HL-60/S4 treated with phorbol 12-myristate 13-acetate at 8.2 ng/mL for 4 days and 3 days (cell line): Measurements from ENCODE around the gene DNAH8.
"Not testable (repeated sequence)": the region's sequence is repeated elsewhere in the genome, so short reads cannot be mapped to it uniquely, and the experiment has no call there.

Source experiments
- in situ Hi-C: fragments of 300-500 bp; cut with MboI; formaldehyde crosslinking; loops from 2 replicates; pipeline ENCODE4 v1.15.0; 2022; ENCODE audit warnings: low sequenced_read_pairs

The DNAH8 gene

DNA sequence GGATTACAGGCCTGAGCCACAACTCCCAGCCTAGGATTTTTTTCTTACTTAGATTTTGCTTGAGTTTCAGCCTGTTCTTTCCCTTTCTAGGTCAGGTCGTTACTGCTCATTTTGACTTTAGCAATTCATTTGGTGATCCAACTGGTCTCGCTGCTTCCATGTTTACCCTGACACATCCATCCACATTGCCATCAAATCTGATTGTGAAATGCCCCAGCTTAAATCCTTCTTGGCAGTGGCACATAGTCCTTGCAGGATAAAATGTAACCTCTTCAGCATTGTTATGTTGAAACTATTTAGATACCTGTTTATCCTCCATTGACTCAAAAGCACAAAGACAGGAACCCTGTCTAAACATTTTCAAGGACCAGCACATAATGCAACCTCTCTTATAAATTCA, 77.2 kb downstream of the DNAH8 start:
- in situ Hi-C loops, result no loop called here

DNA sequence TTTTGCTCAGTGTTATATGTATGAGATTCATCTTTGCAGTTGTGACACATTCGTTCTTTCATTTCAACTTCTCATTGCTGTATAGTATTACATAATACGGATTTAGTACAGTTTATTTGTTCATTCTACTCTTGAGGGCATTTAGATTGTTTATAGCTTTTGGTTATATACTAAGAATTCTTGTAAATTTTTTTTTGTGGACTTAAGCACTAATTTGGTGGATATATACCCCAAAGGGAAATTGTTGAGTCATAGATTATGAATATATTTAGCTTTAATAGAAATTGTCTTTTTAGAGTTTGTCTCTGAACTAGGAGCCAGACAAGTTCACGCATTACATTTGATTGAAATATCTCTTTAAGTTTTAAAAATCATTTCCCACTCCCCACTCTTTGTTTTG, 79.6 kb downstream of the DNAH8 start:
- in situ Hi-C loops, result no loop called here

DNA sequence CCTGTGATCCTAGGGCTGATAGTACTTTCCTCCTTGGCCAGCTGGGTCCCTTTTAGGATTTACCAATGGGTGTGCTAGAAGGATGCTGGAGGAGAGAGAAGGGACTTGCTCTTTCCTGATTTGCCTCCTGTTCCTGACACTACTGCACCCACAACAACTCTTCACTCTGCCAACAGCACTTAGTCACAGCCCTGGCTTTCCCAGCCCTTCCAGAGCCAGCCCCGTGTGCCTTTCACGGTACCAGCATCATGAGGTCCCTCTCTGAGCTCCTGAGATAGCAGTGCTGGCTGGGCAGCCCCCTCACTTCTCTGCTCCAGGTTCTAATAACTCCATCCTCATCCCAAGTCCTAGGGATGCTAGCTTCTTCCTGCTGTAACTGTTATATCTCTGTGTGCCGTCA, 80.9 kb downstream of the DNAH8 start:
- in situ Hi-C loops, result no loop called here

DNA sequence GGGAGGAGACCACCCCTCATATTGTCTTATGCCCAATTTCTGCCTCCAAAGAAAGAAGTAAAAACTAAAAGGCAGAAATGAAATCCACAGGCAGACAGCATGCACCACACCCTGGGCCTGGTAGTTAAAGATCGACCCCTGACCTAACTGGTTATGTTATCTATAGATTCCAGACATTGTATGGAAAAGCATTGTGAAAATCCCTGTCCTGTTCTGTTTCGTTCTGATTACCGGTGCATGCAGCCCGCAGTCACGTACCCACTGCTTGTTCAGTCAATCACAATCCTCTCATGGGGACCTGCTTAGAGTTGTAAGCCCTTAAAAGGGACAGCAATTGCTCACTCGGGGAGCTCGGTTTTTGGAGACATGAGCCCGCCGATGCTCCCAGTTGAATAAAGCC, 81.3 kb downstream of the DNAH8 start:
- in situ Hi-C loops, result not testable (repeated sequence)

- in situ Hi-C loops, result no loop called here
Measured at GRCh38 chr6:38796850-38797249, 81.7 kb downstream of the DNAH8 start.

DNA sequence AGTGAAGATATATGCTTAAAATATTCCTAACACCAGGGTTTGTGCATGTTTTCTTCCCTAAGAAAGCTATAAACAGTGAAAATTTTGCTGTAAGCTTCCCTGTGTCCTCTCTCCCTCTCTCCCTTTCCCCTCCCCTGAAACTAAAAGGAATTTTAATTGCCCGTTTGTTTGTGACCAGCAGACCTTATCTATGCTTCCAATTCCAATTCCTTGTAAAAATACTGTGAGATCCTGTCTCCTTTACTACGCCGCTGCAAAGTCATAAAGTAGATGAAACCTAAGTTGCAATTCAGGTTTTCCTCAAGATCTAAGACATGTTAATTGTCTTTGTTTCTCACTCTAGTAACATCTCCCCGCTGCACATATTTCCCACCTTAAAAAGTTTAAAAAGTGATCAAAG, 82.3 kb downstream of the DNAH8 start:
- in situ Hi-C loops, result no loop called here

GRCh38 chr6:38799529-38800184, 84.5 kb downstream of the DNAH8 start:
- in situ Hi-C loops, result no loop called here

DNA sequence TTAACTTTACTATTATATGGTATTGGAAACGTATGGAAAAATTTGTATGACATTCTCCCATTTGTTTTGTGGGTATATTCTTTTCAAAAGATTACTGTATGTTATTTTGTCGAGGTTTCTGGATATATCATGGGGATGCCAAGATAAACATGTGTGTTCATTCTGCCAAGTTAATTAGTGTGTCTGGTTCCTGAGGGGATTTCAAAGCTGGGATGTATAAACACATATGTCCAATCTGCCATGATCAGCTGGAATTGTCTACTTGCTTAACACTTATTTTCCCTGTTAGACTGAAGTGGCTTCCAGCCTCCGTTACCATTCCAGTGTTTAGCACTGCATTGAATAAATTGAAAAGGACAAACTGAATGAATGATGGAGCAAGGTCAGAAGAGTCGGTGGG, 86.2 kb downstream of the DNAH8 start:
- in situ Hi-C loops, result no loop called here

DNA sequence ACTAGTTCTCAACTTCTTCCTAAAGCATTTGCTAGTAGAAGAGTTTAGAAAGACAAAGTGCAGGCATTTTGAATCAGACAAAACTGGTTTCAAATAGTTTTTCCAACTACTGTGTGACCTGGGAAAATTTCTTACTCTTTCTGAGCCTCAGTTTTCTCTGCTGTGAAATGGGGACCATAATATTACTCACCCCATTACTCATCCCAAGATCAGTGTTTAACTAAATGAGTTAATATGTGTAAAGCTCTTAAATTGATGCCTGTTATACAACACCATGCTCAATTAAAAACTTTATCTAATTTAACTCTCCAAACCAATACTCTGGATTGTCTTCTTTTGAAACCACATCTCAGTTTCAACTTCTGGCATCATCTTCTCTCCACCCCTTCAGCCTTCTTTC, 87.4 kb downstream of the DNAH8 start:
- in situ Hi-C loops, result no loop called here

GRCh38 chr6:38803129-38803528, 88.0 kb downstream of the DNAH8 start:
- in situ Hi-C loops, result no loop called here

GRCh38 chr6:38804358-38804757, 89.2 kb downstream of the DNAH8 start:
- in situ Hi-C loops, result no loop called here

- in situ Hi-C loops, result no loop called here
Measured at GRCh38 chr6:38805127-38805655, 90.1 kb downstream of the DNAH8 start.

DNA sequence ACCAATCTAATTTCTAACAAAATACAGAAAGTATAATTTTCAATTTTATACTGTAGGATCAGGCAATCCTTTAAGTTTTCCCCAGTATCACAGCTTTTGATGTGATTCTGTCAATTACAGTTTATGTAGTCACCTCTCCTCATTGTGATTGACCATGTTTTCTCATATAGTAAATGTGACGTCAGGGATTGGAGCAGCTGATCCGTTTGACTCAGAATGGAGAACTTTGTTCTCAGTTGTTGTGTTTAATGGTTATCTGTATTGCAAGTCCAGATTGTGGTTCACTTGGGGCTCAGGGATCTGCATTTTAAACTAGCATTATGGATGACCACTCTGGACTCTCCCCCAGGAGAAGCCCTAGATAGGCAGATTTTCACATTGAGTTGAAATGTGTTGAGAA, 90.6 kb downstream of the DNAH8 start:
- in situ Hi-C loops, result no loop called here

- in situ Hi-C loops, result no loop called here
Measured at GRCh38 chr6:38806271-38806670, 91.2 kb downstream of the DNAH8 start.

DNA sequence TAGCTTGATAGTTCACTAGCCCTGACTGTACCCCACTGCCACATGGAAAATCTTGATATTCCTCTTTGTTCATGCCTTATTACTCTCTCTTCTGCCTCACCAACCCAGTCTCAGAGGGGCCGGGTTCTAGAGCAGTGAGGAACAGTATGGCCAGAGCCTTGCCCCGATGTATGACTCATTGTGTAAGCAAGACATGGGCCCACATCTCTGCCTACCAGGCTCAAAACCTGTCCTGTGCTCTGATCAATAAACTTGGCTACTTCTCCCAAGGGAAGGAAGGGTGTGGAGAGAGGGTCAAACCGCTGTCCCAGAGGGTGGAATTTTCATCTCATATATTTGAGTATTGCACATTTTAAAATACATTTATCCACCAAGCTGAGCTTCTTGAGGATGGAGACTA, 91.7 kb downstream of the DNAH8 start:
- in situ Hi-C loops, result no loop called here

DNA sequence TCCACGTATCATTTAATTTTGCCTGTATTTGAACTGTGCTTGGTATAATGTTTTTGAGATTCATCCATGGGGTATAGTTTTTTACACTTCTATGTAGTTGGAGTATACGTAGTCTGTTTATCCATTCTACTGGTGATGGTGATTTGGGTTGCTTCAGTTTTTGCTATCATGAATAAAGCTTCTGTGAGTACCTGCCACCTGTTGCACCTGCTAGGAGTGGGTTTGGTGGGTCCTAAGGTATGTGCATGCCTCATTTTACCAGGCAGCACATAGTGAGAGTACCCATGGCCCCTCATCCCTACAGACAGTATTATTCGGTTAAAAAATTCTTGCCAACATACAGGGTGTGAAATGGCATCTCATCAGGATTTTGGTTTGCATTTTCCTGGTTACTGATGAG, 92.9 kb downstream of the DNAH8 start:
- in situ Hi-C loops, result no loop called here

DNA sequence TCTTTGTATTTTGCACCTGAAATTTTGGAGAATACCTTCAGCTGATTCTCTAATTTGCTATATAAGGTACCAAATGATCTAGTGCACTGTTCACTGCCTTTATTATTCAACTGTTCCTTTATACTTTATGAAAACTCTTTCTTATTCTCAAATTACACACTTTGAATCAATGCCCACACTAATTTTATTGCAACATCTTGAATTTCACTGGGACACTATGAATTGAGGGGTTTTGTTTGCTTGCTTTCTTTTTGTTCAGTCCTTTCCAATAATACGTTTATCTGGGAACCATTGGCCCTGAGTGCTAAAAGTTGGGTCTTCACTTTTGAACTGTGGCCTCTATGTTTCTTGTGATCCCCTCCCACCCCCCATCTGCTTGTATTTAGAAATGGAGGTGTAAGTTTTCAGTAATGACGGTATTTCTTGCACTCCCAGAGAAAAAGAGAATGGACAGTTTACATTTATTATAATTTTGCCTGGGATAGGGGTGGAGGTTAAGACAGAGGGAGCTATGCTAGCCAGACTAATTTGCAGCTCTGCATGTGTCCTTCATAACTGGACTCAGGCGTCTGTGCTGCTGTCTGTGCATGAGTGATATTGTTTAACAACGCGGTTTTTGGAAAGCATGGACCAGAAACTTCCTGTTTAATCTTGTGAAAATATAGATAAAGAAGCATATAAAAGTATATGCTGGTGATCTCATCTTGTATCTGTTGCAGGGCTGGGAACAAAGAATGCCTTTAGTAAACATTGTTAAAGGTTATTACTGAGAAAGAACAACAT, 98.1 kb downstream of the DNAH8 start:
- in situ Hi-C loops, result no loop called here

DNA sequence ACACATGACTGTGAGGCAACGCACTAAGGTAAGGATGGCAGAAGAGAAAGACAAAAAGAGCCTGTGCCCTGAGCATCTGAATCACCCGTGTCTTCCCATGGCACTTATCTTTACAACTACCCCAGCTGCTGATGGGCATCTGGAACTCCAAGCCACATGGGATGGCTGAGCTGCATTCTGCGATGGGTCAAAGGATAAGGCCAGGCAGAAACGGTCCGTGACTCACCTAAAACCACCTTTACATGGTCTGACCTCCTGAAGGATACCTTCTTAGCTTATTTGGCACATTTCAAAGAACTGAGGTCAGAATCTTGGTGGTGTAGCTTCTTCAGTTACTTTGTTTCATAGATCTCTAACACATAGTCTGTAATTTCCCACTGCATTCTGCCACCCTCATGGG, 99.7 kb downstream of the DNAH8 start:
- in situ Hi-C loops, result no loop called here

GRCh38 chr6:38815250-38815649, 100.1 kb downstream of the DNAH8 start:
- in situ Hi-C loops, result no loop called here

DNA sequence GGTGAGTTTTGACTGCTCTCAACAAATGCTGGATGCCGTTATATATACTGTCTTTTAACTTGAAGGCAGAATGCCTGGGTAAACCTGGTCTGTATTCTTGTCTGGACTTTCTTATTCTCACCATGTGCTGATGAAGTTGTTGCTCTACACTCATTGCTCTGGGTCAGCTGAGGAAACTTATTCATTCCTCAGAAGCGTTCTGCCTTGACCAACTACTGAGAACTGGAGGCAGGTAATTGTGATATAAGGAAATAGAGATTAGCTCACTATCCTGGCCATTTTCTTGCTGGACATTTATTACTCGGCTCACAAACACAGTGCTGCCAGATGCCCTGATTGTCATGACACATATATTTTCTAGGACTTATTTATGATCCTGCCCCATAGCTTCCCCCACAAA, 103.6 kb downstream of the DNAH8 start:
- in situ Hi-C loops, result no loop called here

DNA sequence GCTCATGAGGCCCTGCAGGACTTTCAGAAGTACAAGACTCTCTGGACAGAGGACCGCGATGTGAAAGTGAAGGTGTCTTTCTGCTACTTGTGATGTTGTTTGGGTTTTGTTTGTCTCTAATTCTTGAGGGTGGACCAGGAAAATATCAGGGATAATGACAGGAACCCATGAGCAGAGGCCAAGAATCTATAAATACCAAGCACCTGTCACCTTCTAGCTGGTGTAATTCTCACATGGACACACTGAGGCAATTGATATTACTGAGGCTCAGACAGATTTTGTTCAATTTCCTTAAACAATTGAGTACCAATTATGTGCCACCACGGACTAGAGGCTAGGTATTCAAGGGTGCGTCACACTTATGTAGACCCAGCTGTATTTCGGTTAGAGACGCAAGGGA, 107.9 kb downstream of the DNAH8 start:
- in situ Hi-C loops, result no loop called here

DNA sequence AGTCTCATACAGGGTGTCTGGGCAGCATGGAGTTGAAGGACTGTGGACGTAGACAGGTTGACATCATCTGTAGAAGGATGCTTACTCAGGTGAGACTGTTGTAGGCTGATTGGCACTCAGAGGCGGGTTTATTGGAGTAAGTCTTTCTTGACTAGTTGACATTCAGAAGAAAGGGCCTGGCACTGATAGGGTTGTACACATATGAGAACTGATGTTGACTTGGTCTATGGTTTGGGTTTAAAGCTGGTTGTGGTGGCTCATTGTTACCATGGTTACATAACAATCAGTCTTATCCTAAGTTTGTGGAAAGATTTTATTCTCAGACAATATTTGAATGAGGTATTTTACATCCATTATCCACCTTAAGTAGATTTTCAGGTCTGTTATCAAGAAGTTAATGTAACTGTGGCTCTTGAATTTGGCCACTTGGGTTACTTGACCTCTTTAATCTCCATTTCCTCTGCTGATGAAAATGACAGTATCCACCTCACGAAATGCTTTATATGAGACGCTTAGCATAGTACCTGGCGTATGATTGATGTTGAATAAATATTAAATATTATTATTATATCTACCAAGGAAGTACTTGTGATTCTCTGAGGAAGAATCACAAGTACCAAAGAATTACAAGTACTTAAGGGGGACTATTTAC, 109.3 kb downstream of the DNAH8 start:
- in situ Hi-C loops, result no loop called here
